Eye (tissue), 1 donor: ENCODE results near the gene IGF1R.

ENCODE experiments used
- DNase-seq: peaks from one replicate; pipeline ENCODE4 v3.0.0-alpha.2; 2015

The IGF1R gene

GRCh38 chr15:98866511-98866910 lies 218.2 kb downstream of the IGF1R start:
- no peak for DNase-seq

DNA sequence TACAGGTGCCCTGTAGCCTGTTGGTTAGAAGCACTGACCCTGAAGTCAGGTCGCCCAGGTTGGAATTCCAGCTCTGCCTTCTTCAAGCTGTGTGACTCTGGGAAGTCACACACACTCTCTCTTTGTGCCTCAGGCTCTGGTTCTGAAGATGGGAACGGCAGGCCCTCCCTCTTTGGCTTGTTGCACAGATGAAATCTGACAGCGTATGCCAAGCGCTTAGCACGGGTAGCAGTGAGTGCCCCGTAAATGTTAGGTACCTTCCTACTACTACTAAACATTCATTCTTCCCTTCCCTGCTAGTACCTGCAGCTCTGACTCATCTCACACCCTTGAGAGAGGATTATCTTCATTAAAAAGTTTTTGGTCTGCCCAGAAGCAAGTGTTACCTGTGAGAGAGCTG lies 220.2 kb downstream of the IGF1R start:
- DNase-seq: peak; percentile 87

DNA sequence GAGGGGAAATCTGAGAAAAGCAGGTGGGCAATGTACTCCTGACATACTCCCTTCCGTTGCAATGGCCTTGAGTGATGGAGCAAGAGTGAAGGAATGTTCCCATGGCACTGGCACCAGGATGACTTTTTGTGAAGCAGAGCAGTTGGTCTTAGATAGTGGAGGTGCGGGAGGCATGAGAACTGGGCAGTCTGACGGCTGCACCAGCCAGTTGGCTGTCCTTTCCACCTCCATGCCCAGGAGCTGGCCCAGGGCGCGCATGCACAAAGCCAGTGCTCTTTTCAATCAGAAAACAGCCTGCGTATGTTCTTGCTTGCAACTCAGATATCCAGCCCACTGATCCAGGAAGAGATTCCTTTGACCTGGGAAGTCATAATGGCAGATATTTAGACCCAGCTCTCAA lies 222.4 kb downstream of the IGF1R start:
- DNase-seq: no peak

DNA sequence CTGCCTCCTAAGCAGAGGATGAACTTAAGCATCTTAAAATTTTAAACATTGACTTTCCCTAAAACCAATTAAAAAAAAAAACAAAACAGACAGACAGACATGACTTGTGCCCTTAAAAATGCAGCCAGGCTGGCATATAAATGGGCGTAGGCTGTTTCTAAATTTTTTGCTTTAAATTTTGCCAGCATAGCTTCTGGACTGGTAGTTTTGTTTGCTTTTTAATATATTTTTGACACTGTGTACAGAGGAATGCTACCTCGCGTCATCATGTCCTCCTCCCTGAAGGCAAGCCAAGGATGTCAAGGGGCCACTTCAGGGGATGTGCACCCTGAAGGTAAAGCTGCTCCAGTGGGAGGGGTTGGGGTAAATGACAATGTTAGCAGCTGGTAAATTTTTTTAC lies 224.4 kb downstream of the IGF1R start:
- no peak for DNase-seq

GRCh38 chr15:98873441-98874218 lies 225.3 kb downstream of the IGF1R start:
- peak; percentile 84 for DNase-seq

- DNase-seq: no peak
These were observed 226.0 kb downstream of the IGF1R start for GRCh38 chr15:98874370-98874769.

GRCh38 chr15:98874773-98875172 lies 226.4 kb downstream of the IGF1R start:
- DNase-seq: no peak

DNA sequence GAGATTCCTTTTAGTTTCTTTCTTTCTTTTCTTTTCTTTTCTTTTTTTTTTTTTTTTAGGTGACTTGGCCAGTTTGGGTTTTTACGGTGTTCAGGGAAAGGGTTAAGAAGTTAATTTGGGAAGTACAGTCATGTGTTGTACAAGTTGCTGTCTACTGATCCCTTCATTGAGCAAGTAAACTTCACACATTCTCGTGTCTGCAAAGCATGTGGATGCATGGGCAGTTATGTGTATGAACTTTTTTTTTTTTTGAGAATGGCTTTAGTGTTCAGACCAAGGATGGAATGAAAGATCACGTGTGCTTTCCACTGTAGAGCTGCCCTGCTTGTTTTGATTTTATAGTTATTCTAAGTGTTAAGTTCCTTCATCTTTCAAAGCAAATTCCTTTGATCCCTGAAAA lies 227.0 kb downstream of the IGF1R start:
- no peak for DNase-seq

GRCh38 chr15:98876451-98877369 lies 228.4 kb downstream of the IGF1R start:
- no peak for DNase-seq

DNA sequence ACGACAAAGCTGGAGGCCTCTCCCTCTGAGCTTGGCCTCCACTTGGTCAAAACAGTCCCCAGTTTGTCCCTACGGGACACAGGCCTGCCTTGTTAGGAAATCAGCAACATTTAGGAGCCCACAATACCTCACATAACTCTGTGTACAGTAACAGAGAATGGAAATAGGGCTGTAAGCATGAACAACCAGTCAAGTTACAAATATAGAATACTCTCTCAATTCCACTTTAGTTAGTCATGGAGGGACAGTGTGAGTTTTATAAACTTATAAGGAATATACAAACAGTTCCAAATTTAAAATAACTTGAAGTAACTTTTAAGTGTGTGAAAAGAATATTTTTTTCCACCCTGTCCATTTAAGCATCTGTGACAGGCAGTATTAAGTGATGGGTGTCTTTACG lies 229.8 kb downstream of the IGF1R start:
- no peak for DNase-seq

GRCh38 chr15:98878862-98879261 lies 230.5 kb downstream of the IGF1R start:
- DNase-seq: no peak

DNA sequence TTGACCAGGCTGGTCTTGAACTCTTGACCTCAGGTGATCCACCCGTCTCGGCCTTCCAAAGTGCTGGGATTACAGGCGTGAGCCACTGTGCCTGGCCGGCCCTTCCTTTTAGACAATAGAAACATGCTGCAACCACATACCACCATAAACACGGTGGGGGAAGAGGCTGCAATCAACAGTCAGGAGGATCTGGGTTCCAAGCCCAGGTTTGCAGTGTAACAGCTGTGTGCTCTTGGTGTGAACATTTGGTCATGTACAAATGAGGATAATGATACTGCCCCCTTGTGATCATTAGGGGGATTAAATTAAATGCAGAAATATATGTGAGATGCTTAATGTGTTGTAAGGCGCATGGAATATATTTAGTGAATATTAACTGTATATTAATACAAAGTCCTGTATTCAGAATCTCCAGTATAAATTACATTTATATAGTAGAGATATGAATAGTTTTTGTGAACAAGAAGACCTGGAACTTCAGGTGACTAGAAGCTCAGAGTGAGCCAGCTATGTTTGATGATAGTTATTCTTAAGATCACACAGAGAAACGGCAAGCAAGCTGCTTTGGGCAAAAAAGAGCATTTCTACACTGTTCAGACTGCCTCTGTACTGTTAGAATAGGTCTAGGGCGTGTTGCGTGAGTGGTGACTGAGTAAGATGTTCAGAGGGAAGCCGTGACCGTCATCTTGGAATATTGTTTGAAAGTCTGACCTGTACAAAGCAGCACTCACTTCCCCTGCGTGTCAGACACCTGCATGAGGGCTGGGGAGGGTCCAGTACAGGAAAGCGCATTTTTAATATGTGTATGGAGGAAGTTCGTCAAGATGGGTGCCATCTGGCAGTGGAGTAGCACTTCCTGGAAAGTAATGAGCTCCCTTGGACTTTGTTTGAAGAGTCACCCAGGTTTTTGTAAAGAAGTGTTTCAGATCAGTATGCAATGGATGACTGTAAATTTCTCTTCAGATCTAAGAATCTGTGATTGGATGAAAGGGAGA lies 233.5 kb downstream of the IGF1R start:
- peak; percentile 75 for DNase-seq

- no peak for DNase-seq
These were observed 235.1 kb downstream of the IGF1R start for GRCh38 chr15:98883478-98883877.

GRCh38 chr15:98884894-98885293 lies 236.6 kb downstream of the IGF1R start:
- no peak for DNase-seq

DNA sequence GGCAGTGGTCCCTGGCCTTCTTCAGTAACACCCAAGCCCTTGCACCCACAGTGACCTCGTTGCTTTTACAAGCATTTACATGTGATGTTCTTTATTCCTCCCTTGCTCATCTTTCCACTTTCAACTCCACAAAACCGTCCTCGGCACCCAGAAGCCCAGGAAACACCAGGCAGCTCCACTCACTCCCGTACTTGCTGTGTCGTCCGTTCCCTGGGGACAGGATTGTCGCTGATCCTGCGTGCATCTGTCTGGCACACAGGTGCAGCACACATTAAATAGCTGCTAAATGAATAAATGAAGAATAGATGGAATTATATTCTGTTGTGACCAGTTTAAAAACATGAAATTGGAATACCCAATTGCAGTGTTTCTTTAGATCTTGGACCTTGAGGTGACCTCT lies 239.6 kb downstream of the IGF1R start:
- no peak for DNase-seq

DNA sequence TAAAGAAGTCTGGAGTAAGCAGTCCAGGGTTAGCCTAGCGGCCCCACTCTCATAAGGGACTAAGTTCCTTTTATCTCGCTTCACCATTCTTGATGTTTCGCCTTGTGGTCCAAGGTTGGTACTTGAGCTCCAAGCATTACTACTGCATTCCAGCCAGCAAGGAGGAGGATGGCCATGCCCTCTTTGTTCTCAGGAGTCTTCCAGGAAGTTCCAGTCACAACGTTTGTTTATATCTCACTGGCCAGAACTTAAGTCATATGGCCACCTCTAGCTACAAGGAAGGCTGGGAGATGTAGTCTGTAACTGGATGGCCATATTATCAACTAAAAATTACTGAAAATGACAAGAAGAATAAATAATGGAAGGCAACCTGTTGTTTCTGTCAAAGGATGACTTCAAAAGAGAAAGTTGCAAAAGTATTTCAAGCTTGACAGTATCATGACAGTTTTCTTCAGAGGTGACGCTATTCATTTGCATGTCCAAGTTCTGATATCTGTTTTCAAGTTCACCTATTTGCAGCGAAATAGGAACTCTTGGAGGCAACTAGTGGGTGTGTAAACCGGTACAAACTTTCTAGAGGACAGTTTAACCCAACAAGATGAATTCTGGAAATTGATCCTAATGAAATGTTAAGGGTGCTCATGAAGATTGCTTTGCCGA lies 240.6 kb downstream of the IGF1R start:
- no peak for DNase-seq

DNA sequence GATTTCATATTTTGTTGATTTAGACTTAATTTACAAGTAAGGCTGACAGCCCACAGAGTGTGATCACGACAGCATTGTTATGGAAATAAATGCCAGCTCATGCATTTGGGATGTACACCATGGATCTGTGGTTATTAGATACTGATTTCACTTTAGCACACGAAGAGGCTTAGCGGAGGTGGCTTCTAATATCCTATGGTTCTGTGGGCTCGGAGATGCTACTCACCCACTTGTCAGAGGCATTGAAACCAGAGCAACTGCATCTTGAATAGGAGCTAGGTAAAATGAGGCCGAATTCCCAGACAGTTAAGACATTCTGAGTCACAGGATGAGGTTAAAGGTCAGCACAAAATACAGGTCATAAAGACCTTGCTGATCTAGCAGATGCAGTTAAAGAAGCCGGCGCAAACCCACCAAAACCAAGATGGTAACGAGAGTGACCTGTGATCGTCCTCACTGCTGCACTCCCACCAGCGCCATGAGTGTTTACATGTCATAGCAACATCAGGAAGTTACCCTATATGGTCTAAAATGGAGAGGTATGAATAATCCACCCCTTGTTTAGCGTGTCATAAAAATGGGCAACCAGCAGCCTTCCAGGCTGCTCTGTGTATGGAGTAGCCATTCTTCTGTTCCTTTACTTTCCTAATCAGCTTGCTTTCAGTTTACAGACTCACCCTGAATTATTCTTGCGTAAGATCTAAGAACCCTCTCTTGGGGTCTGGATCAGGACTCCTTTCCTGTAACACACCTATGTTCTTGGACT lies 241.8 kb downstream of the IGF1R start:
- DNase-seq: no peak

DNA sequence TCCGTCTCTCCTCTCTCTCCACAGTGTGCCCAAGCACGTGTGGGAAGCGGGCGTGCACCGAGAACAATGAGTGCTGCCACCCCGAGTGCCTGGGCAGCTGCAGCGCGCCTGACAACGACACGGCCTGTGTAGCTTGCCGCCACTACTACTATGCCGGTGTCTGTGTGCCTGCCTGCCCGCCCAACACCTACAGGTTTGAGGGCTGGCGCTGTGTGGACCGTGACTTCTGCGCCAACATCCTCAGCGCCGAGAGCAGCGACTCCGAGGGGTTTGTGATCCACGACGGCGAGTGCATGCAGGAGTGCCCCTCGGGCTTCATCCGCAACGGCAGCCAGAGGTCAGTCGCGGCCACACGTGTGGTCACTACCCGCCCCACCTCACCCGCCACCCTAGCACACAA lies 243.0 kb downstream of the IGF1R start:
- DNase-seq: no peak

DNA sequence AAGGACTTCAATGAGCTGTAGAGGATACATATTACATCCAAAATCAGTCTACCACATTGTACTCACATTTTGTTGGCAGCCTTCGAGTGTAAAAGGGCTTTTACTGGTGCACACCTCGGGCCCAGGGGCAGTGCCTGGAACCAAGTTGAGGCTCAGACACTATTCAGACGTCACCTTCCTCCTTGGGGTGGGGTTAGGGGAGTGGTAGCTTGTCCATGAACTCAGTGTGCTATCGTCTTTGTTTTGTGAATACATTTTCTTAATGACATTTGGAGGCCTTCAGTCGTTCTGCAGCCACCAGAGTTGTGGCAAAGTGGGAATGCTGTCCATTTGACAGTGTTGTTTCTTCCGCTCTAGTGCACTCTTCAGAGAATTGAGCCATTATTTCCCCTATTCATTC lies 245.1 kb downstream of the IGF1R start:
- DNase-seq: peak; percentile 65

- DNase-seq: no peak
These were observed 246.0 kb downstream of the IGF1R start for GRCh38 chr15:98894312-98894711.

DNA sequence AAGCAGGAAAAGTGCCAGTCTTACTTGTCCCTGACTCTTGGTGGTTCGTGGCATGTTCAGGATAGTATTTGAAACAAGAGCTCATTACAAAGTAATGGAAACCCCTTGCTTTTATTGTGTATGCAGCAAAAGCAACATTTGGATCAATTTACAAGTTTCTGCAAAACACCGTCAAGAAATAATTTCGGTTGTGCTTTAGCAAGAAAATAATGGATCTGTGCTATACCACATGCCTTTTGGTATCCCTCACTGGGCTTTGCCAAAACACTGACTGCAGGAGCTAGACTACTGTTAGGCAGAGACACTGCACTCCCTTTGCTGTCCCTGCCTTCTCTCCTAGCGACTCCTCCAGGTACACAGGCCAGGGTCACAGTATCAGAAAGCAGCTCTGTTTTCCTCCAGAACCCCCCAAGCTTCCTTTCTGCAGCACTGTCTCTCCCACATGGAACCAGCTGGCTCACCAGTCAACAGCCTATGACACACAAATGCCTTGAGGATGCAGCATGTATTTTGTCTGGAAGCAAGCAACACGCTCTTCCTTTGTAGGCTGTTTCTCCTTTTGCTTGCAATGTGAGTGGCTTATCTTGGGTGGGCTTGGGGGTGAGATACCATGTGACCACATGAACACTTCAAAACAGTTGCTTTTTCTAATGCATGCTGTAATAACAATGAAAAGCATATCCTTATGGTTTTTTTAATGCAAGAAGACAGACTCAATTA lies 247.8 kb downstream of the IGF1R start:
- DNase-seq: no peak
